PFSK-1 (cell line): ENCODE data around the gene BCOR.

Source experiments
- FOXP2 ChIP-seq: optimal IDR thresholded peaks from 2 replicates; pipeline ENCODE3; 2011; ENCODE audit warnings: borderline replicate concordance, control low read depth, inconsistent platforms; ENCODE audit not compliant: insufficient read depth; ENCODE audit errors: extremely low read length, extremely low read depth
- POLR2AphosphoS5 ChIP-seq: IDR thresholded peaks from 2 replicates; pipeline ENCODE4 v1.6.1; 2012; ENCODE audit warnings: low read depth, mild to moderate bottlenecking, control low read depth, low read length, moderate library complexity
- REST ChIP-seq, 2 experiments: IDR thresholded peaks; 2 replicates each; pipeline versions ENCODE4 v1.6.1 to v1.8.0; 2011 to 2012; ENCODE audit warnings: low read depth in 2 of 2, low read length in 2 of 2, control low read depth in 1 of 2, inconsistent platforms in 1 of 2, mild to moderate bottlenecking in 1 of 2, moderate library complexity in 1 of 2; ENCODE audit not compliant: insufficient read depth in 1 of 2
- SIN3A ChIP-seq: IDR thresholded peaks from 2 replicates; pipeline ENCODE4 v1.6.1; 2012; ENCODE audit warnings: mild to moderate bottlenecking, low read length, moderate library complexity, borderline replicate concordance; ENCODE audit not compliant: insufficient read depth
- TAF1 ChIP-seq: IDR thresholded peaks from 2 replicates; pipeline ENCODE4 v1.6.1; 2012; ENCODE audit warnings: low read length, control low read depth, borderline replicate concordance; ENCODE audit not compliant: insufficient read depth

The BCOR gene

GRCh38 chrX:40142417-40142816 is 44.7 kb upstream of the BCOR start:
- TF ChIP-seq TAF1 (no peak), POLR2AphosphoS5 (no peak)

GRCh38 chrX:40140706-40141499 is 43.1 kb upstream of the BCOR start:
- no peak for TF ChIP-seq REST (IDR thresholded peaks at IDR 0.05; ENCODE audit: insufficient read depth in 1 of 2, low read depth in 2 of 2, low read length in 2 of 2)
- TF ChIP-seq SIN3A: no peak
- TF ChIP-seq TAF1: no peak
- no peak for TF ChIP-seq POLR2AphosphoS5
- TF ChIP-seq FOXP2: no peak

GRCh38 chrX:40132751-40133150 is 35.0 kb upstream of the BCOR start:
- TF ChIP-seq SIN3A (no peak), TAF1 (no peak), FOXP2 (no peak), POLR2AphosphoS5 (no peak), REST (IDR thresholded peaks at IDR 0.05; ENCODE audit: insufficient read depth in 1 of 2, low read depth in 2 of 2, low read length in 2 of 2) (no peak)

GRCh38 chrX:40131654-40132337 is 34.0 kb upstream of the BCOR start:
- TF ChIP-seq FOXP2 (no peak), POLR2AphosphoS5 (no peak), REST (IDR thresholded peaks at IDR 0.05; ENCODE audit: insufficient read depth in 1 of 2, low read depth in 2 of 2, low read length in 2 of 2) (no peak), TAF1 (no peak)

GRCh38 chrX:40130207-40130606 is 32.4 kb upstream of the BCOR start:
- TF ChIP-seq REST (IDR thresholded peaks at IDR 0.05; ENCODE audit: insufficient read depth in 1 of 2, low read depth in 2 of 2, low read length in 2 of 2): no peak
- no peak for TF ChIP-seq SIN3A
- TF ChIP-seq POLR2AphosphoS5: no peak
- no peak for TF ChIP-seq TAF1
- TF ChIP-seq FOXP2: no peak
